Peyer's patch (tissue), 4 donors: ENCODE data around the gene ACAD8. TPM values are rescaled to one million over a fixed set of nuclear protein-coding genes. Genes with fewer than 3 reads are reported as not detected.

Source experiments
- DNase-seq, 3 donors: peaks; one replicate each; pipeline ENCODE4 v3.0.0-alpha.2; 2017 to 2019
- H3K27ac ChIP-seq, 4 donors: fragments of 200-600 bp; sonication (generic); one replicate each; pipeline ENCODE4 v1.5.1; 2016 to 2019
- H3K27me3 ChIP-seq, 2 donors: fragments of 200-600 bp; sonication (generic); one replicate each; pipeline ENCODE4 v1.5.1; 2019
- H3K36me3 ChIP-seq, 3 donors: fragments of 200-600 bp; sonication (generic); one replicate each; pipeline ENCODE4 v1.5.1; 2016 to 2019
- H3K4me1 ChIP-seq, 4 donors: fragments of 200-600 bp; sonication (generic); one replicate each; pipeline ENCODE4 v1.5.1; 2016 to 2019
- H3K4me3 ChIP-seq, 4 donors: fragments of 200-600 bp; sonication (generic); 1 replicate in 3 of 4; 2 replicates in 1 of 4; pipeline ENCODE4 v1.5.1; 2016 to 2019; ENCODE audit warnings: mild to moderate bottlenecking in 1 of 4
- H3K9me3 ChIP-seq, 4 donors: fragments of 200-600 bp; sonication (generic); one replicate each; pipeline ENCODE4 v1.5.1; 2016 to 2019; ENCODE audit warnings: mild to moderate bottlenecking in 1 of 4
- CTCF ChIP-seq, 6 experiments: fragments of 450-650 bp in 4 of 6; fragments of 200-600 bp in 2 of 6; sonication (generic) in 1 of 6; IDR thresholded peaks; one replicate each; pipeline ENCODE4 v1.5.1; 2017 to 2019; ENCODE audit warnings: antibody characterized with exemption in 6 of 6, mild to moderate bottlenecking in 3 of 6, moderate library complexity in 1 of 6
- POLR2A ChIP-seq, 2 donors: fragments of 450-650 bp; IDR thresholded peaks; one replicate each; pipeline ENCODE4 v1.5.1; 2017; ENCODE audit warnings: antibody characterized with exemption in 2 of 2, mild to moderate bottlenecking in 2 of 2, moderate library complexity in 2 of 2
- total RNA-seq, 4 donors: library from RNA; depleted of rRNA; stranded (reverse); fragments of >200 nt; gene quantifications; one replicate each; pipeline ENCODE4 v1.1.0, GENCODE V29; 2016

The ACAD8 gene
- total RNA-seq, 4 donors from 2014 or later: 30.4 to 44.5 (median 36.9) TPM

GRCh38 chr11:134235399-134235798, 18.0 kb upstream of the ACAD8 start:
- H3K4me3 ChIP-seq: no peak overlapping the region
- no peaks in the 10 kb centered on the region for H3K9me3 ChIP-seq
- no peaks in the 10 kb centered on the region for H3K4me1 ChIP-seq
- no peak for TF ChIP-seq CTCF (IDR thresholded peaks at IDR 0.05)
- no peak for TF ChIP-seq POLR2A (IDR thresholded peaks at IDR 0.05)
- no peak overlapping the region for H3K27ac ChIP-seq
- no peak for DNase-seq
- H3K27me3 ChIP-seq: no peaks in the 10 kb centered on the region
- H3K36me3 ChIP-seq: peaks cover 0 to 36% (median 0%) of the 10 kb centered on the region in 3 donors

DNA sequence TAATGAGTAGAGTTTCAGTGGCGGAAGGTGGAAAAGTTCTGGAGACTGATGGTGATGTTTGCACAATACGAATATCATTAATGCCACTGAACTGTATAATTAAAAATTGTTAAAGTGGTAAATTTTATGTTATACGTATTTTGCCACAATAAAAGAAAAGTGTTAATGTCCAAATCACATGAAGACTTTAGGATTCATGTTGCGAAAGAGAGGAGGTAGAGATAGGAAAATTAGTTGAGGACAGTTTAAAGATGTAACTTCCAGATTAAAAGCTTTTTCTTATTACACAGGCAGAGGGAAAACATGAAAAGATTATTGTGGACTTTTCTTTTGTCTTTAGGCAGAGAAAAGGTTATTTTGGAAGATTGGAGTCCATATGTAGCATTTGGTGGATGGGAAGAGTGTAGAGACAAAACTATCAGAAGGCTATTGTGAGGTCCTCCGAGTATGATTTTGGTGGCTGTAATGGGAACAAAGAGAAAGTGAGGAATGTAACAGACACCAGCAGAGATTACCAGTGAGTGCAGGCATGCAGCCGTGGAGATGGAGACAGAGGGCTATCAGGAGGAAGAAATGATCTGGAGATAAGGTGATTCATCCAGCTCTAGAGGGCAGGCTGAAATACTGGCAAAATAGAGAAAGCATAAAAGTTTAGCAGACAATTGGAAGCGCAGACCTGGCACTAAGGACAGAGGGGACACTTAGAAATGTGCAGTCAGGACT, 16.4 kb upstream of the ACAD8 start:
- TF ChIP-seq POLR2A (IDR thresholded peaks at IDR 0.05) (no peak), CTCF (IDR thresholded peaks at IDR 0.05) (no peak)
- Histone ChIP-seq H3K27ac (no peak overlapping the region), H3K4me1 (no peaks in the 10 kb centered on the region), H3K27me3 (no peaks in the 10 kb centered on the region), H3K9me3 (no peaks in the 10 kb centered on the region), H3K4me3 (no peak overlapping the region), H3K36me3 (peaks cover 0 to 48% (median 0%) of the 10 kb centered on the region in 3 donors)
- no peak for DNase-seq

DNA sequence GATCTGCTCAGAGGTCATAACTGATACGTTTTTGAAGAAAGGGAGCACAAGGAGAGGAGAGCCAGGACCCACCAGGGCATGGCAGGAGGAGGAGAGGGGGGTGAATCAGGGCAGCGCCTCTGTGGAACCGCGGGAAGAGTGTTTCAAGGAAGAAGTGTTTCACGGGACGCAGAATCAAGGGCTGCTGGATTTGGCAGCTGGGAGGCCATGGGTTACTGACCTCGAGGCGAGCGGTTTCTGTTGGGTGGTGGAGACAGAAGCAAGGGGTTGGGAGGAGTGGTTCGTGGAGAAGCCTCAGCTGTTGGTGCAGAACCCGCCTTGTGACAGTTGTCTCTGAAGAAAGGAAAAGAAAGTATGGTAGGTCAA, 15.8 kb upstream of the ACAD8 start:
- no peak overlapping the region for H3K4me3 ChIP-seq
- no peak overlapping the region for H3K27ac ChIP-seq
- TF ChIP-seq POLR2A (IDR thresholded peaks at IDR 0.05): no peak
- no peak for TF ChIP-seq CTCF (IDR thresholded peaks at IDR 0.05)
- H3K4me1 ChIP-seq: no peaks in the 10 kb centered on the region
- H3K9me3 ChIP-seq: no peaks in the 10 kb centered on the region
- DNase-seq: no peak
- H3K36me3 ChIP-seq: peaks cover 0 to 53% (median 0%) of the 10 kb centered on the region in 3 donors
- no peaks in the 10 kb centered on the region for H3K27me3 ChIP-seq

- H3K4me3 ChIP-seq: no peak overlapping the region
- H3K36me3 ChIP-seq: peaks cover 0 to 63% (median 0%) of the 10 kb centered on the region in 3 donors
- H3K4me1 ChIP-seq: no peaks in the 10 kb centered on the region
- H3K27ac ChIP-seq: no peak overlapping the region
- H3K27me3 ChIP-seq: no peaks in the 10 kb centered on the region
- H3K9me3 ChIP-seq: no peaks in the 10 kb centered on the region
- TF ChIP-seq CTCF (IDR thresholded peaks at IDR 0.05): no peak
- TF ChIP-seq POLR2A (IDR thresholded peaks at IDR 0.05): no peak
- no peak for DNase-seq
Measured at GRCh38 chr11:134238956-134239355, 14.4 kb upstream of the ACAD8 start.

- no peak for DNase-seq
- Histone ChIP-seq H3K27me3 (no peaks in the 10 kb centered on the region), H3K4me1 (no peaks in the 10 kb centered on the region), H3K9me3 (no peaks in the 10 kb centered on the region), H3K36me3 (peaks cover 0 to 69% (median 0%) of the 10 kb centered on the region in 3 donors), H3K4me3 (no peak overlapping the region), H3K27ac (no peak overlapping the region)
- TF ChIP-seq POLR2A (IDR thresholded peaks at IDR 0.05) (no peak), CTCF (IDR thresholded peaks at IDR 0.05) (no peak)
Measured at GRCh38 chr11:134240592-134240991, 12.8 kb upstream of the ACAD8 start.
